K562 treated with DMSO at 1 percent for 4 hours (cell line): ENCODE data around the gene GLDN. TPM values are rescaled to one million over a fixed set of nuclear protein-coding genes. Genes with fewer than 3 reads are reported as not detected.

Experiments
- total RNA-seq: library from RNA; unstranded; fragments of 300-600 nt; gene quantifications from 2 replicates; pipeline ENCODE4 v1.2.3, GENCODE V29; 2022; ENCODE audit not compliant: insufficient read depth

GLDN gene
- total RNA-seq: 0.40 and 0.44 TPM in 2 replicates

DNA sequence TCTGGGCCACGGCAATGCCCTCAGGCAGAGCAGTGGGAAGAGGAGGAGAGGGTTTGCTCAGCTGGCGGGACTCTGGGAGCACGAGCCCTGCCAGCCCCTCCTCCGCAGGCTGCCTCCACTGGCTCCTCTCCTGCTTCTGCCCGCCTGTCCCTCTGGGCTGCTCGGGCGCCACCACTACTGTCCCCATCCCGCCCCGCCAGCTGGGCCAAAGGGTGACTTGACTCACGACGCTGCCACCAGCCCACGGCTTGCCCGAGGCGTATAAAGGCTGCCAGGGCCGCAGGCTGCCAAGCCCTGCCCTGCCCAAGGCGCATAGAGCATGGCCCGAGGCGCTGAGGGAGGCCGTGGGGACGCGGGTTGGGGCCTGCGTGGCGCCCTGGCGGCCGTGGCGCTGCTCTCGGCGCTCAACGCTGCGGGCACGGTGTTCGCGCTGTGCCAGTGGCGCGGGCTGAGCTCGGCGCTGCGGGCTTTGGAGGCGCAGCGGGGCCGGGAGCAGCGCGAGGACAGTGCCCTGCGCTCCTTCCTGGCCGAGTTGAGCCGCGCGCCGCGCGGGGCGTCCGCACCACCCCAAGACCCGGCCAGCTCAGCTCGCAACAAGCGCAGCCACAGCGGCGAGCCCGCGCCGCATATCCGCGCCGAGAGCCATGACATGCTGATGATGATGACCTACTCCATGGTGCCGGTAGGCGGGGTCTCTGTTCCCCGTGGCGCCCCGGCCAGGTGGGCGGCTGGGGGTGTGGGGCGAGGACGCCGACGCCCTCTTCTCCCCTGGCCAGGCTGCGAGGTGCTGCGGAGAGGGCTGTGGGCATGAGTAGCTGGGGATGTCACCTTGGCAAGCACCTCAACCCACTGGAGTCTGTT, at the start of gene GLDN:
GLDN (plus strand) TSS at position 290 of the 861 bp plus-strand sequence; CDS start at position 320, 30 bp downstream.

DNA sequence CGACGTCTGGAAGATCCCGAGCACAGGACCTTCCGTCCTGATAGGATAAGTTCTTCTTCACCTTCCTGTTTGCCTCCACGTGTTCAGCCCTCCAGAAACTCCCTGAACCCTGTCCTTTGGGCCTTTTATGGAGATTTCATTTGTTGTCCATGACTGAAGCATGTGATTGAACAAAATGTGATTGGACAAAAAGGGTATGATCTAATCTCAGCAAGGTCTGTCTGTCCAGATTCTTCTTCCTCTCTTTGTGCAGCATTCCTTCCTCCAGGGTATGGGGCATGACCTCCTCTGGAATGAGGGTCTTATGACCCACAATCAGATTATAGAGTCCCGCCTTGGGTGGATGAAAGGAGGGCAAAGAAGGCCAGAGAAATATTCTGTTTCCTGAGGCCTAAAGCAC, 3.0 kb upstream of the GLDN start, which contains the start of gene CYP19A1:
CYP19A1 (minus strand) TSS at position 101 of the 400 bp plus-strand sequence. CDS start 95,684 bp downstream, outside the sequence.

Other genes starting within 250 kb of the GLDN start
- not detected in 2 replicates for gene TNFAIP8L3, start 246.7 kb upstream of the GLDN start, total RNA-seq
- gene CYP19A1, start 3.1 kb upstream of the GLDN start, total RNA-seq: 1.7 TPM in 1 of 2 replicates, not detected in the other